NCI-H146 (cell line): ENCODE results near the gene SLC9B2.

ENCODE experiments used
- DNase-seq: peaks from one replicate; lab custom pipeline; 2025; lab: John Stamatoyannopoulos, UW

SLC9B2 gene

DNA sequence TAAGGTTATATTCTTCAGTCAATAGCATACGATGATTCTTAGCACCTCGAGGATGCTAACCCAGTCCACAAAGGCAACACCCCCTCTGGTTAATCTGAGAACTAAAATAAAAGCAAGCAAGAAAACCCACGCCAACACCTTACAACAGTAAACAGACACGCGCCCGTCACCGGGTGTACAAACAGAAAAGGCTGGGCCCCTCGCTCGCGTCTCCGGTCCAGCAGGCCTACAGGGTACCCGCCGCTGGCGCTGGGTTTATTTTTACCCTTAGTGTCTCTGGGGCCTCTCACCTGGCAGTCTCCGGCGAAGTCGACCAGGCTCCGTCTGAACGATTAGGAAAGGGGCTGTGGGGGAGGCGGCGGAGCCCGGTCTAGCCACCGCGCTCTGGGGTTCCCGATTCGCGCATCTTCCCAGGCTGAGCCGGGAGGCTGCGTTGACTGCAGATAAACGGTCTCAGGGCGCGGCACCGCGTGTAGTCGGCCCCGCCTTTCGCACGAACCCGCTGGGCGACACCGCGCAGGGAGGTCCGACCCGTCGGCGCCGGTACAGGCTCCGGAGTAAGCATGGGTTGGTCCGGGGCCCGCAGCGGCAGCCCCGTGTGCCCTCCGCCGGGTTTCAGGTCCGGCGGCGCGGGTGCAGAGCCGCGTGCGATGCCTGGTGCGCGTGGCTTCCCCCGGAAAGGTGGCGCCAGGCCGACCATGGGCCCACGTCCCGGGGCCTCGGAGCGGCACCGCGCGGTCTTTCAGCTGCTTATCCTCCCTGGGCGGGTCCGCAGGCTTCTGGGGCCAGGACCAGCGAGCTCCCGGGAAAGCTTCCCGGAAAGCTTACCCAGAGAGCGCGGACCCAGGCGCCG is 441 bp downstream of the SLC9B2 start:
- peak; percentile 54 for DNase-seq

DNA sequence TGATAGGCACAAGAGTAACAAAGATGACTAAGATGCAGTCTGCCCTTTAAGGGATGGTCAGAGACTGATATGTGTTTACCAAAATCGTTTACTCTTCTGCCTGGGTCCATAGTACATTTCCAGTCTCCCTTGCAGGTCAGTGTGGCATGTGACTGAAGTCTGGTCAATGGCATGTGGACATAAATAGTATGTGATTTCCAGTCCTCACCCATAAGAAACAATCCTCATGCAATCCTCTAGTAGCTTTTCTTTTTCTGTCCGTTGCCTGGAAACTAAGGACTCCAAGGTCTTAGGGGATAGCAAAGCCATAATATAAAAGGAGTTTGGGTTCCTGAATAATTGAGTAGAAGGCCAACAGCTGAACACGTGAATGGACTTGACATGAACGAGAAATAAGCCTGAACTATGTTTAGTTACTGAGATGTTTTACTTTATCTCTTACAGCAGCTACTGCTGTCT is 1.1 kb downstream of the SLC9B2 start:
- DNase-seq: no peak

DNA sequence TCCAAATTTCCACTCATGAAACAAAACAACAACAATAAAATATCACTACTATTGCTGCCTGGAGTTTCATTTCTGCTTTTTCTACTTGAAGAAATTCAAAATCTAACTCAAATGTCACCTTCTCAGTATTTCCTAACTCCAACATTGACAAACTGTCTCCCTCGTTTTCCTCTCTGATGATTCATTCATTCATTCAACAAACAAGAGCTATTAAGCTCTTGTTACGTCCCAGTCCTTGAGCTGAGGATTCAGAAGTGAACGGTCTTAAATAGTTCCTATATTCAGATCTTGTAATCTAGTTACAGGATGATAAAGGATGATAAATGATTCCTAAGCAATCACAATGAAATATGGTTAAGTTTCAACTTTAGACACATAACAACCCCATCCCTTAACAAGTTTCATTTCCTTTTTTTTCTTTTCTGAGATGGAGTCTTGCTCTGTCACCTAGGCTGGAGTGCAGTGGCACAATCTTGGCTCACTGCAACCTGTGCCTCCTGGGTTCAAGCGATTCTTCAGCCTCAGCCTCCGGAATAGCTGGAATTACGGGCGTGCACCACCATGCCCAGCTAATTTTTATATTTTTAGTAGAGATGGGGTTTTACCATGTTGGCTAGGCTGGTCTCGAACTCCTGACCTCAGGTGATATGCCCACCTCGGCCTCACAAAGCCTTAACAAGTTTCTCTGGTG is 1.7 kb downstream of the SLC9B2 start:
- no peak for DNase-seq

DNA sequence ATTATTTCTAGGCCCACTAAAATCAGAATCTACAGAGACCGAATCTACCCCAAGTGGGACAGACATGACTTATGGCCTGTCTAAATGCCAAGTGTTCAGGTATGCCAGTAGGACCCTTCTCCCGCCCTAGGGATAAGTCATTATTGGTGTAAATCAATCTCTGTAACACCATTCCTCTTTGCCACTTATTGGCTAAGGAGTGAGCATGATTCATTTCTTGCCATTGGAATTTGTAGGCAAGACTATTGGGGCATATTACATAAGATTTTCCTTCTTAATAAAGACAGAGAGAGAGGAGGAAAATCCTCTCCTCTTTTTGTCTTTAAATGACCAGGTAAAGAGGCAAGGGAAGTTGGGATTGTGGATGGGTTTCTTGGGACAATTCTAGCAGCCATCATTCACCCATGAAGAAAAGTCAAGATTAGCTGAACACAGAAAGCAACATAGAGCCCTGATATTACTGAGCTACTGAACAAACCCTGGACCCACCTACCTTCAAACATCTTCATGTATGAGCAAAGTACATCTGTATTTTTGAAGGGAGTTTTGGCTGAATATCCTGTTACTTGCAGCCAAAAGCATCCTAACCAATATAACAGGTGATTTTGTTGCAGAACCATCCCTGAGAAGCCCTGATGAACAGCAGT is 2.6 kb downstream of the SLC9B2 start:
- no peak for DNase-seq

DNA sequence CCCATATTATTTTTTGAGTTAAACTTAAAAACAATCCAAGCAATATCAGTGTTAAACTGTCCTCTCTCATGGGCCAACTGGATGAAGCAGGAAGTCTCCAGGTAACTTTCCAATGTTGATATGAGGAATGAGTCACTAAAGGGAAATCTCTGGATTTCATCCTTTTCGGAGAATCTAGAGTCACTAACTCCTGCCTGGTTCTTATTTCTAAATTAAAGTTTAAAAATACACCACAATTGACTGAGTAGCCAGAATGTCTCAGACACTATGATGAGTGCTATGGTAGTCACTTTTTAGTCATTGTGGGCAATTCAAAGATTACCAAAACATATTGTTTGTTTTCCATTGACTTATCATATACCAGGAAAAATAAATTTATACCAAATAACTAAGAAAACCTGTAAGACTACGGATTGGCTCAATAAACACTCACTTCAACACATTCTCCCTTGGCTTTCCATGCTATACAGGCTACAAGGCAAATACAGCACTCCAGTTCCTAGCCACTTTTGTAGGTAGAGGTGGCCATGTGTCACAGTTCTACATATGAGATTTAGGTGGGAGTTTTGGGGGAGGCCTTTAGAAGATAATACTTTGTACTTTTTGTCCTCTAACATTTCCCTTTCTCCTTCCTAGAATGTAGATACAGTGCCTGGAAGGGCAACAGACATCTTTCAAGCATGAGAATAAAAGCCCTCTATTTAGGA is 8.6 kb downstream of the SLC9B2 start:
- no peak for DNase-seq

DNA sequence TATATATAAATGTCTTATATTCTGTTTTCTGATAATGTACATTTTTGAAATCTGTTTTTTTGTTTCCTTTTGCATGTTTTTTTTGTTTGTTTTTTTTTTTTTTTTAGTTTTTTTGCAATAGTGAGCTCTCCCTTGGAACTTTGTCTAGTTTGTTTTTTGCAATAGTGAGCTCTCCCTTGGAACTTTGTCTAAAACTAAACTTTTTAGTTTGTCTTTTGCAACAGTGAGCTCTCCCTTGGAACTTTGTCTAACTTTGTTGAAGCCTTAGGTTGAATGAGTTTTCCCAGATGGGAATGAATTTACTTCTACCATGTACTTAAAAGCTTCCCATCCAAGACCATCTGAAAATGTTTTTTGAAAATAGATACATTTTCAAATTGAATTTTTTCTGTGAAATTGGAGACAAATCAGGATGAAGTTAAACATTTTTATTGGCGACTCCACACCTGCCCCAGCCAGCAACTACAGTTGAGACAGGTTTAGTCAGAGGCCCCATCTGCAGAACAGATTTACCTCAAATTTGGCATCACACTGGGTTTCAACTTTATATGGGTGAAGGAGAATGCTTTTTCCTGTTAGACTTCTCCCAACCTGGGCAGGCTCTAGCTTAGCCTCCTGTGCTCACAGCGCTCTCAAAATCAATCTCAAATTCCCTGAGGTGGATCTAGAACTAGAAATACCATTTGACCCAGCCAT is 16.0 kb downstream of the SLC9B2 start:
- no peak for DNase-seq

DNA sequence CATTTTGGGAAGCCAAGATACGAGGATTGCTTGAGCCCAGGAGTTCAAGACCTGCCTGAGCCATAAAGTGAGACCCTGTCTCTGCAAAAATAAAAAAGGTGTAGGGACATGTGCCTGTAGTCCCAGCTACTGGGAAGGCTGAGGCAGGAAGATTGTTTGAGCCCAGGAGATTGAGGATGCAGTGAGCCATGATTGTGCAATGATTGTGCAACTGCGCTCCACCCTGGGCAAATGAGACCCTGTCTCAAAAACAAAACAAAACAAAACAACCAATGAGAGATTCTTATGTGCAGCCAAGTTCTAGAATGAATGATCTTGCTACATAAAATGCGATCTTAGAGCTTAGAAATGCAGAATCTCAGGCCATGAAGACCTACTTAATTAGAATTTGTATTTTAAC is 22.5 kb downstream of the SLC9B2 start:
- no peak for DNase-seq

DNA sequence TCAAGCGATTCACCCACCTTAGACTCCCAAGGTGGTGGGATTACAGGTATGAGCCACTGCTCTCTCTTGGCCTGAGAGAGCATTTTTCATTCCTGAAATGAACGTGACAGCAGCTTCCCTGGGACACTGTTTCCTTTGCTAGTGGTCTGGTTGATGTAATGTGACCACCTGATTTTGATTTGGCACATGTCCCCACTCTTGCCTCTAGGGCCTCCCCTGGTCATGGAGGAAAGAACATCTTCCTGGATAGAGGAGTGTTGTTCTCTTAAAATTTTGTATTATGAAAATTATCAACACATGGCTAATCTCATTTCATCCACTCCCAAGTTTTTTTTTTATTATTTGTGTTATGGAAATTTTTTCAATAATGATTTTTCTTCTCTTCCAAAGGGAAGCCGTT is 23.8 kb downstream of the SLC9B2 start:
- no peak for DNase-seq

DNA sequence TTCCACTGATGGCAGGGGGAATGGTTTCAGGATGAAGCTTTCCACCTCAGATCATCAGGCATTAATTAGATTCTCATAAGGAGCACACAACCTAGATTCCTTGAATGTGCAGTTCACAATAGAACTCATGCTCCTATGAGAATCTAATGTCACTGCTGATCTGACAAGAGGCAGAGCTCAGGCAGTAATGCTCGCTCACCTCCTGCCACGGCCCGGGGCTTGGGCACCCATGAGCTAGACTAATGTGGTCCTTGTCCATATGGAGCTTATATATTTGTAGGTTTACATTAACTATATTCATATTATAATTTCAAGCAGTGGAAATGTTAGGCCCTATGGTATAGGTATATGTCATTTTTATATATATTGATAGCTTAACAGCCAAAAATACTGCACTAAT is 24.4 kb downstream of the SLC9B2 start:
- DNase-seq: no peak

DNA sequence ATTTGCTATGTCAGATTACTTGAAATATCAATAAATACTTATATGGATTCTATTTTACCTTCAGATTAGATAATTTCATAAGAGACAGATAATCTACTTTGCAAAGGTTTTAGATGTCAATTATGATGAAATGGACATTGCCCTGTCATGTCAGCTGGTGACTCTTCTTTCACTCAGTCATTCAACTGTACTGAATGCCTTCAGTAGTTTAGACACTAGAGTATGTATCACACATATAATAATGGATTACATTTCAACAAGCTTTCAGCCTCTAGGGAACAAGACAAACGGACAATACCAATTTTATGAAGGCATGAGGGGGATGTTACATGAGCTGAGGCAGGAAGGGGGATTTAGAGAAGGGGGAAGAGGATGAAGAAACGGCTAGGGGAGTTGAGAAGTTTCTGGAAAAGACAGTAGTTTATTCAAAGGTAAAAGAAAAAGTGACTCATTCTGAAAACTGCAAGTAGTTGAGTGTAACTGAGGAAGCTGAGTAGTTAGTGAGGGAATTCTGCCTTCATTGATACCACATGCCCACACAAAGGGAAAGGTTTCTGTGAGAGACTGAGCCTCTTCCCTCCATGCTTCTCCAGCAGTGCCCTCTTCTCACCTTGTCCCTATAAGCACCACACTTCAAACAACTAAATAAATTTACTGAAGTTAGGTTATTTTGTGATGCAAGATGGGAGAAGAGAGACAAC is 25.7 kb downstream of the SLC9B2 start:
- DNase-seq: no peak

DNA sequence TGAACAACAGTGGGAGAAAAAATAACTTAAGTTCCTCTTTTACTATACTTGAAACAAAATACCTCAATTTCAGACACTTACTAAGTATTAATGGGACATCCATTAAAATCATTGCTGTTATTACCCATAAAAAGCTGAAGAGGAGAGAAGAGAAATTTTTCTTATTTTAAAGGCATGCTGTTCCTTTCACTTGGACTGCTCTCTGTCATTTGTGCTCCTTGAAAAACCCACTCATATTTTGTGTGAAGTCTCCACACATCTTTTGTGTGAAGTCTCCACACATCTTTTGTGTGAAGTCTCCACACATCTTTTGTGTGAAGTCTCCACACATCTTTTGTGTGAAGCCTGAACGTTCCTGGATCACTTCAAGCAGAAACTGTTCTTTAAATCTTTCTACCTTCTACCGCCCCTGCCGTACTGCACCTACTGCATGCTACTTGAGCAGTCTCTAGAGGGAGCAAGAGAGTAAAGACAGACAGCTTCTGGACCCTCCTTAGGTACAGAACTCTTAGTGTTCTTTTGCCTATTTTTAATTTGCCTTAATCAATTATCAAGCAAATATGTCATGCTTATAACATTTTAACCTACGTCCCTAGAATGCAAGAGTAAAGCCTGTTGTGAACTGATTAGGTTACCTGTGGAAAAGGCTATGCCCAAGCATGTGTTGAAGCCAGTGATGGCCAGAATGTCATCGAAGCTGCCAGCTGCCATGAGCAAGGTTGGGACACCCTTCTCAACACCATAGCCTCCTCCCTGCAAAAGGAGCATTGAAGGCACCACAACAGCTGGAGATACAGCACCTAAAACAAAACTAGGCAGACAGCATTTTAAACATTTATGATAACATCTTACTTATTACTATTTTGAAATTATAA is 29.9 kb downstream of the SLC9B2 start:
- DNase-seq: peak; percentile 9

DNA sequence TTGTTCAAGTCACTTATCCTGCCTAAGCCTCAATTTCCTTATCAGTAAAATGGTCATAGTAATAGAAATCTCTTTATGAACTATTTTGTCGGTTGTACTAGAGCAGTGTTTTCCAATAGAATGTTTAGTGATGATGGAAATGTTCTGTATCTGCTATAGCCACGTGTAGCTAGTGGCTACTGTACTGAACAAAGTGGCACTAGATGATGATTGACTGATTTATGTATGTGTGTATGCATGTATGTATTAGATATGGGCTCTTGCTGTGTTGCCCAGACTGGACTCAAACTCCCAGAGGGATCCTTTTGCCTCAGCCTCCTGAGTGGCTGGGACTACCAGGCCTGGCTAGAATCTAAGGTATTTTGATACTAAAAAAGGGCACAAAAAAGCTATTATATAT is 32.4 kb downstream of the SLC9B2 start:
- no peak for DNase-seq

DNA sequence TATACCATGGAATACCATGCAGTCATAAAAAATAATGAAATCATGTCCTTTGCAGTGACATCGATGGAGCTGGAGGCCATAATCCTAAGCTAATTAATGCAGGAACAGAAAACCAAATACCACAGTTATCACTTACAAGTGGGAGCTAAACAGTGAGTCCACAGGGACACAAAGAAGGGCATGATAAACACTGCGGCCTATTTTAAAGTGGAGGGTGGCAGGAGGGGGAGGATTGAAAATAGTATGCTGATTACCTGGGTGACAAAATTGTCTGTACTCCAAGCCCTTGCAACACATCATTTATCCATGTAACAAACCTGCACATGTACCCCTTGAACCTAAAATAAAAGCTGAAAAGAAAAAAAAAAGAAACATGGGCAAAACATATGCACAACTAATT is 40.4 kb downstream of the SLC9B2 start:
- no peak for DNase-seq

DNA sequence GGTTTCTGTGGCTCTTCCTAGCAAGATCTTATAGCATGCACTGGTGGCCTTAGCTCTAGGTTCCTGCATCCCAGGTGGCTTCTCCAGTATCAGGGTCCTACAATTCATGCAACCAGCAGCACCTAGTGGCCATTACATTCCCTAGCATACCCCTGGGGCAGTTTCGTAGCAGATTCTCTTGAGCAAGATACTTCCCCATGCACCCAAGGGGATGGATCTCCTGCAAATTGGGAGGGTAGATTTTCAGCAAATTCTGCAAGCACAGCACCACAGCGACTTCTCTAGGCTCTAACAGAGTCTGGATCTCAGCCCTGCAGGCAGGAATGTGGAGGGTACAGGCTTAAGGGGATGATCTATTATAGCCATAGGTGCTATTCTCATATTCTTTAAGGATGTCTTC is 44.0 kb downstream of the SLC9B2 start:
- peak; percentile 30 for DNase-seq

DNA sequence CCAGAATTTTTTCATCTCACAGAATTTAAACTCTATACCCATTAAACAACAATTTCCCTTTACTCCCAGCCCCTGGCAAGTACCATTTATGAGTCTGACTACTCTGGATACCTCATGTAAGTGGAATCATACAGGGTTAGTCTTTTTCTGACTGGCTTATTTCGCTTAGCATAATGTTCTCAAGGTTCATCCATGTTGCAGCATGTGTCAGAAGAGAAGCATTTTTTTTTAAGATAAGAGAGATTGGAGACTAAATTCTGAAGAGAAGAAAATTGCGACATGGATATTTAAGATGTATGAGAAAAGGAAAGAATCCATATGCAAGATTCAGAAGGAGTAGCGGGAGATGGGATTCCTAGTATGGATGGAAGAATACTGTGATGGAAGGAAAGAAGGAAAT is 45.8 kb downstream of the SLC9B2 start:
- DNase-seq: no peak

DNA sequence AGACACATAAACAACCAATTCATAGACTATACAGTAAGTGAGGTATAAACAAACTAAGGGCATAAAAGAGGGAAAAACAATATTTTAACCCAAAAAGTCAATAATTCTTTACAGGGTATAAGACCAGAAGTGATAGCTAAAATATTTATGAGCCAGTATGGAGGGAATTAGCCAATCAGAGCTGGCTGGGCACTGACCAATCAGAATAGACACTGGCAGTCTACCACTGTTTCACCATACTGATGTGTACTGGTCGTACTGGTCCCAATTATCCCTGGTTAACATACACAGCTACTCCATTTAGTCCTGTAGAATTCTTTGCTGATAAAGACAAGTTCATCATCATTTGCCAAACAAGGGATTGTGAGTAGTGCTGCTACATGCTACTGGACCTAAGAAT is 47.3 kb downstream of the SLC9B2 start:
- no peak for DNase-seq

DNA sequence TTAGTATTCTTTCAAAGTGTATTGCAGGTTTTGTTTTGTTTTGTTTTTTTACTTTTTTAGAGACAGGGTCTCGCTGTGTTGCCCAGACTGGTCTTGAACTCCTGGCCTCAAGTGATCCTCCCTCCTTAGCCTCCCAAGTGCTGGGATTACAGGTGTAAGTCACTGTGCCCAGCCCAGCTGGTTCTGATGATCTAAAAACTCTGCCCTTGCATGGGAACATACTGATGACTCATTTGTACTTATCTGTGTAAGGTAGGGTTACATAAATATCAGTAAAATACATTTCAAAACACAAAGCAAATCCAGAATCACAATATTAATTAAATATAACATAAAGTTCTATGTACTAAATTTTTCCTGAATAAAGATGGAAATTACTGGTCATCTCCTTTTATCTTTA is 49.7 kb downstream of the SLC9B2 start:
- no peak for DNase-seq

DNA sequence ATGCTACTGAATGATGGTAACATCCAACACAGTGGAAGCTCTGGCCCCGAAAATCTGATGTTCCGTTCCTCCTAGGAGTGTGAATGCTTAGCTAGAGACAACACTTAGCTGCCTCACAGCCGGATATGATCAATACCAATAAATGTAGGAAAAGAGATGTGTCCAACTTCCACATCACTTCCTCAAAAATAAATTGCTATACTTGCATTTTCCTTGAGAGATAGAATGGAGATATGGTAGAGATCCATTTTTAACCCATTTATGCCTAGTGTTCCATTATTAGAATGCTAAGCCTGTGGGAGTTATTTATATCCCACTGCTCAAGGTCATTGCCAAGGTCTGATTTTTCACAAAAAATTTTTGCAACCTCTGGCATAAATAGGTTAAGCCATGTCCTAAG is 51.6 kb downstream of the SLC9B2 start:
- no peak for DNase-seq

DNA sequence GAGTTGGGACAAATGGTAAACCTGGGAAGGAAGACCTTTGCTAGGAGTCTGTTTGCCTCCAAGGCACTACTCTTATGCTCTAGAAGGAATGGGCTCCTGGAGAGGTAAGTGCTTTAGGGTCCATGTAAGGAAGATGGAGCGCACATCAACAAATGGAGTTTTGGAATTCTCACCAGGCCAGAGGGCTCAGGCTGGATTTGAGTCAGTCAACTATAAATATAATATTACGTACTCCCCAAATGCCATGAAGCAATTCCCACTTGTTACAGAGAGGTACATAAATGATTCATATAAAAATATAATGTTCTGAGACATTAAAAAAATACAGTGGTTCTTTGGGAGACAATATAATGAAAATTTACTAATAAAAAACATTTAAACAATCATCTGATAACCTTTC is 55.4 kb downstream of the SLC9B2 start:
- DNase-seq: no peak
